Muscle of back (tissue), 13 donors: Measurements from ENCODE around the gene CFD. TPM values are rescaled to one million over a fixed set of nuclear protein-coding genes. Genes with fewer than 3 reads are reported as not detected.
A peak's percentile ranks its signal among the peaks of the same experiment; 100 is the strongest.
"Not testable (repeated sequence)": the region's sequence is repeated elsewhere in the genome, so short reads cannot be mapped to it uniquely, and the experiment has no call there.

ENCODE experiments used
- DNase-seq, 3 donors: peaks; one replicate each; pipeline versions ENCODE4 v3.0.0 to v3.0.0-alpha.2; 2013
- long read RNA-seq, 9 donors: transcript quantifications; one replicate each; lab custom pipeline, GENCODE V29; 2026
- polyA plus RNA-seq, 10 donors: library from polyadenylated mRNA; unstranded; fragments of 120-200 nt; gene quantifications; one replicate each; pipeline ENCODE4 v1.2.1, GENCODE V29; 2013; ENCODE audit not compliant: insufficient read length in 10 of 10

Gene CFD
- polyA plus RNA-seq = 1 to 10 TPM; 1.0 to 5.4 (median 1.9) TPM
- long read RNA-seq, donor 1, partial matches to known transcripts = 0 of 2 reads
- long read RNA-seq, donor 1, other reads (novel, unspliced or antisense) = 0 of 2 reads
- long read RNA-seq, donor 2, partial matches to known transcripts = 0 of 1 reads
- long read RNA-seq, donor 2, other reads (novel, unspliced or antisense) = 0 of 1 reads
- long read RNA-seq, donor 3 = 0 reads
- long read RNA-seq, donor 4 = 0 reads
- long read RNA-seq, donor 5, partial matches to known transcripts = 0 of 1 reads
- long read RNA-seq, donor 5, other reads (novel, unspliced or antisense) = 0 of 1 reads
- long read RNA-seq, donor 6 = 0 reads
- long read RNA-seq, donor 7, partial matches to known transcripts = 0 of 3 reads
- long read RNA-seq, donor 7, other reads (novel, unspliced or antisense) = 0 of 3 reads
- long read RNA-seq, donor 8, transcript CFD-201 (5 exons, 1,201 nt) = major isoform, 5 of 5 reads
- long read RNA-seq, donor 8, partial matches to known transcripts = 0 of 5 reads
- long read RNA-seq, donor 8, other reads (novel, unspliced or antisense) = 0 of 5 reads
- long read RNA-seq, donor 9 = 0 reads

- DNase-seq = peak in 1 of 3 donors; percentile 48
Observed at GRCh38 chr19:858868-859843, at the start of gene CFD. CFD (plus strand) TSS chr19:859664; CDS start chr19:859690, 26 bp downstream.

- DNase-seq = no peak
Observed at GRCh38 chr19:810077-810855, 49.2 kb upstream of the CFD start.

GRCh38 chr19:810883-811489 lies 48.5 kb upstream of the CFD start:
- no peak for DNase-seq

GRCh38 chr19:811506-812048 lies 47.9 kb upstream of the CFD start:
- DNase-seq = no peak

GRCh38 chr19:812049-812746 lies 47.3 kb upstream of the CFD start:
- no peak for DNase-seq

GRCh38 chr19:812747-813218 lies 46.7 kb upstream of the CFD start:
- DNase-seq = no peak

GRCh38 chr19:813219-814151 lies 46.0 kb upstream of the CFD start:
- no peak for DNase-seq

- no peak for DNase-seq
Observed at GRCh38 chr19:814152-815078, 45.0 kb upstream of the CFD start.

- DNase-seq = no peak
Observed at GRCh38 chr19:815079-815774, 44.2 kb upstream of the CFD start.

- no peak for DNase-seq
Observed at GRCh38 chr19:815775-816499, 43.5 kb upstream of the CFD start.

GRCh38 chr19:816500-816857 lies 43.0 kb upstream of the CFD start:
- DNase-seq = no peak

- not testable (repeated sequence) for DNase-seq
Observed at GRCh38 chr19:820212-820611, 39.3 kb upstream of the CFD start.

GRCh38 chr19:821231-821824 lies 38.1 kb upstream of the CFD start:
- DNase-seq = no peak

- DNase-seq = no peak
Observed at GRCh38 chr19:821825-822503, 37.5 kb upstream of the CFD start, which contains the start of gene PLPPR3. PLPPR3 (minus strand) TSS chr19:821955; CDS start chr19:821559, 396 bp downstream.

GRCh38 chr19:823565-824121 lies 35.8 kb upstream of the CFD start:
- DNase-seq = no peak
